ENCODE results near the gene NKX2-8.

NKX2-8 gene

GRCh38 chr14:36618641-36619040 is 36.2 kb upstream of the NKX2-8 start:
- no peak overlapping the region for H3K4me3 ChIP-seq (ENCODE audit: low read length)
- H3K36me3 ChIP-seq (replicated peaks; ENCODE audit: insufficient read depth, low read length): no peaks in the 10 kb centered on the region
- H4K20me1 ChIP-seq (ENCODE audit: insufficient read depth, low read length): no peaks in the 10 kb centered on the region
- no peak for DNase-seq
- no peaks in the 10 kb centered on the region for H3K4me1 ChIP-seq (ENCODE audit: low read length)
- no peaks in the 10 kb centered on the region for H3F3A ChIP-seq (ENCODE audit: insufficient read depth, low read length)
- H3K79me2 ChIP-seq (ENCODE audit: low read length): no peaks in the 10 kb centered on the region
- no peak overlapping the region for H3K9ac ChIP-seq (ENCODE audit: low read length)
- no peaks in the 10 kb centered on the region for H3K27me3 ChIP-seq (replicated peaks; ENCODE audit: insufficient read depth, low read length)
- no peak overlapping the region for H2AFZ ChIP-seq (ENCODE audit: low read length)
- H3K9me3 ChIP-seq (replicated peaks; ENCODE audit: insufficient read depth, low read length): no peaks in the 10 kb centered on the region
- no peak overlapping the region for H3K27ac ChIP-seq (ENCODE audit: low read length)
- no peaks in the 10 kb centered on the region for H3K9me2 ChIP-seq (replicated peaks; ENCODE audit: insufficient read depth, low read length)
- H3K4me2 ChIP-seq (ENCODE audit: low read depth, low read length): no peak overlapping the region
- TF ChIP-seq EZH2phosphoT487 (IDR thresholded peaks at IDR 0.05; ENCODE audit: low read length) (no peak), EZH2 (optimal IDR thresholded peaks at IDR 0.05; ENCODE audit: low read depth, low read length) (no peak)
- TF ChIP-seq, protein P1, sequence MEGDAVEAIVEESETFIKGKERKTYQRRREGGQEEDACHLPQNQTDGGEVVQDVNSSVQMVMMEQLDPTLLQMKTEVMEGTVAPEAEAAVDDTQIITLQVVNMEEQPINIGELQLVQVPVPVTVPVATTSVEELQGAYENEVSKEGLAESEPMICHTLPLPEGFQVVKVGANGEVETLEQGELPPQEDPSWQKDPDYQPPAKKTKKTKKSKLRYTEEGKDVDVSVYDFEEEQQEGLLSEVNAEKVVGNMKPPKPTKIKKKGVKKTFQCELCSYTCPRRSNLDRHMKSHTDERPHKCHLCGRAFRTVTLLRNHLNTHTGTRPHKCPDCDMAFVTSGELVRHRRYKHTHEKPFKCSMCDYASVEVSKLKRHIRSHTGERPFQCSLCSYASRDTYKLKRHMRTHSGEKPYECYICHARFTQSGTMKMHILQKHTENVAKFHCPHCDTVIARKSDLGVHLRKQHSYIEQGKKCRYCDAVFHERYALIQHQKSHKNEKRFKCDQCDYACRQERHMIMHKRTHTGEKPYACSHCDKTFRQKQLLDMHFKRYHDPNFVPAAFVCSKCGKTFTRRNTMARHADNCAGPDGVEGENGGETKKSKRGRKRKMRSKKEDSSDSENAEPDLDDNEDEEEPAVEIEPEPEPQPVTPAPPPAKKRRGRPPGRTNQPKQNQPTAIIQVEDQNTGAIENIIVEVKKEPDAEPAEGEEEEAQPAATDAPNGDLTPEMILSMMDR (IDR thresholded peaks at IDR 0.05; ENCODE audit: low read length): no peak

DNA sequence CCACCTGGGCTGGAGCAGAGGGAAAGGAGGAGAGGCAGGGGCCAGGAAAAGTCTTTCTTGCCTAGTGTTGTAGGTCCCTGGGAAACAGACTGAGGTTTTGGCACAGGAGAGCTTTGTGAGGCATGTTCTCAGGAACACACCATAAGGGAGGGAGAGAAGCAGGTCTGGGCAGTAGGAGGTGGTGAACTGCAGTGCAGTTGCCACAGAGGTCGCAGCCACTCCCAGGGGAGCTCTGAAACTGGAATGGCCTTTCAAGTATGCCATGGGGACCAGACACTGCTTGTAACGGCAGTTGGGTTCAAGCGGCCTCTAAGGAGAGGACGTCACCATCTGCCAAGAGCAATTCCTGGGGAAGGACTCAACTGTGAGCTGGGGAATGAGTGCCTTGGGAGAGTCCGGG is 35.4 kb upstream of the NKX2-8 start:
- H3K36me3 ChIP-seq (replicated peaks; ENCODE audit: insufficient read depth, low read length): no peaks in the 10 kb centered on the region
- no peaks in the 10 kb centered on the region for H3K4me1 ChIP-seq (ENCODE audit: low read length)
- no peaks in the 10 kb centered on the region for H3K9me3 ChIP-seq (replicated peaks; ENCODE audit: insufficient read depth, low read length)
- no peak overlapping the region for H2AFZ ChIP-seq (ENCODE audit: low read length)
- no peak overlapping the region for H3K4me2 ChIP-seq (ENCODE audit: low read depth, low read length)
- no peaks in the 10 kb centered on the region for H3K9me2 ChIP-seq (replicated peaks; ENCODE audit: insufficient read depth, low read length)
- H3K27ac ChIP-seq (ENCODE audit: low read length): no peak overlapping the region
- DNase-seq: no peak
- no peaks in the 10 kb centered on the region for H3K27me3 ChIP-seq (replicated peaks; ENCODE audit: insufficient read depth, low read length)
- H3F3A ChIP-seq (ENCODE audit: insufficient read depth, low read length): no peaks in the 10 kb centered on the region
- no peak for TF ChIP-seq EZH2 (optimal IDR thresholded peaks at IDR 0.05; ENCODE audit: low read depth, low read length)
- TF ChIP-seq, protein P1 (IDR thresholded peaks at IDR 0.05; ENCODE audit: low read length): no peak
- no peak for TF ChIP-seq EZH2phosphoT487 (IDR thresholded peaks at IDR 0.05; ENCODE audit: low read length)
- no peaks in the 10 kb centered on the region for H4K20me1 ChIP-seq (ENCODE audit: insufficient read depth, low read length)
- no peaks in the 10 kb centered on the region for H3K79me2 ChIP-seq (ENCODE audit: low read length)
- no peak overlapping the region for H3K4me3 ChIP-seq (ENCODE audit: low read length)
- no peak overlapping the region for H3K9ac ChIP-seq (ENCODE audit: low read length)

DNA sequence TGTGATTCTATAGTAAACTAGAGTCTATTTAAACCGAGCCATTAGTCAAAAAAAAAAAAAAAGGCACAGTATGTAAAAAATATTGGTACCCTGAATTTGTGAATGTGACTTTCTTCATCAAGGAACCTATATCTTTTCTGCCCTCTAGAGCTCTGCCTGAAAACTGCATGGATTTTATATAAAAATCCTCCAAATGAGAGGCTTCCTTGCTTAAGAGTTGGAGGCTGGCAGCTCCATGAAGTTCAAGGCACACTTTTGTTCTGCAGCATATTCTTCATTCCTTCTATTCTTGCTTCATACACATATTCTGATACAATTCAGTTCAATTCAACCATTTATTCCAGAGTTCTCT is 23.1 kb upstream of the NKX2-8 start:
- no peaks in the 10 kb centered on the region for H3K4me1 ChIP-seq (ENCODE audit: low read length)
- no peak overlapping the region for H3K9ac ChIP-seq (ENCODE audit: low read length)
- TF ChIP-seq, protein P1 (IDR thresholded peaks at IDR 0.05; ENCODE audit: low read length): no peak
- TF ChIP-seq EZH2phosphoT487 (IDR thresholded peaks at IDR 0.05; ENCODE audit: low read length) (no peak), EZH2 (optimal IDR thresholded peaks at IDR 0.05; ENCODE audit: low read depth, low read length) (no peak)
- no peak overlapping the region for H3K27ac ChIP-seq (ENCODE audit: low read length)
- no peak overlapping the region for H3K4me3 ChIP-seq (ENCODE audit: low read length)
- no peak overlapping the region for H3K4me2 ChIP-seq (ENCODE audit: low read depth, low read length)
- DNase-seq: no peak
- no peaks in the 10 kb centered on the region for H3K9me2 ChIP-seq (replicated peaks; ENCODE audit: insufficient read depth, low read length)
- H3K36me3 ChIP-seq (replicated peaks; ENCODE audit: insufficient read depth, low read length): no peaks in the 10 kb centered on the region
- H3K79me2 ChIP-seq (ENCODE audit: low read length): no peaks in the 10 kb centered on the region
- H3K27me3 ChIP-seq (replicated peaks; ENCODE audit: insufficient read depth, low read length): no peaks in the 10 kb centered on the region
- H3F3A ChIP-seq (ENCODE audit: insufficient read depth, low read length): no peaks in the 10 kb centered on the region
- no peak overlapping the region for H2AFZ ChIP-seq (ENCODE audit: low read length)
- H3K9me3 ChIP-seq (replicated peaks; ENCODE audit: insufficient read depth, low read length): no peaks in the 10 kb centered on the region
- no peaks in the 10 kb centered on the region for H4K20me1 ChIP-seq (ENCODE audit: insufficient read depth, low read length)

All from MM.1S (cell line).